Measurements from ENCODE around the gene PLPPR3. TPM values are rescaled to one million over a fixed set of nuclear protein-coding genes. Genes with fewer than 3 reads are reported as not detected.

Gene PLPPR3
- total RNA-seq, 1 experiment from 2014 or later: 57.9 TPM

- Histone ChIP-seq H2AK5ac (ENCODE audit: insufficient read length, low read length) (no peak within 1 kb of the TSS), H3K4me2 (ENCODE audit: insufficient read depth, insufficient read length, low read length) (no peak within 1 kb of the TSS), H4K8ac (replicated peaks; ENCODE audit: insufficient read length, low read depth, low read length) (no peak within 1 kb of the TSS), H3K14ac (ENCODE audit: insufficient read depth, low read length) (no peak within 1 kb of the TSS), H3K79me1 (ENCODE audit: insufficient read depth, low read depth, low read length, poor library complexity, severe bottlenecking) (no peaks in the 10 kb centered on the region), H2AFZ (ENCODE audit: low read length) (no peak within 1 kb of the TSS), H2BK20ac (ENCODE audit: low read depth, low read length, poor library complexity, severe bottlenecking) (no peak within 1 kb of the TSS), H2BK120ac (ENCODE audit: low read depth, low read length, poor library complexity, severe bottlenecking) (no peak within 1 kb of the TSS), H4K5ac (ENCODE audit: insufficient read length, low read depth, low read length) (no peak within 1 kb of the TSS), H4K91ac (ENCODE audit: insufficient read length, low read depth, low read length) (no peak within 1 kb of the TSS), H2BK5ac (ENCODE audit: insufficient read length, low read length) (no peak within 1 kb of the TSS), H3K9ac (ENCODE audit: extremely low read depth, insufficient read length, low read length) (no peak within 1 kb of the TSS), H2BK15ac (ENCODE audit: low read depth, low read length) (no peak within 1 kb of the TSS), H3K23ac (ENCODE audit: insufficient read length, low read depth, low read length) (no peak within 1 kb of the TSS), H3K23me2 (ENCODE audit: insufficient read length, low read depth, low read length, poor library complexity, severe bottlenecking) (peaks cover 2% of the 10 kb centered on the region), H3K4me1 (ENCODE audit: insufficient read depth, low read length) (no peaks in the 10 kb centered on the region), H4K20me1 (ENCODE audit: control insufficient read depth, insufficient read depth, insufficient read length) (no peaks in the 10 kb centered on the region), H3K79me2 (ENCODE audit: insufficient read depth, low read length) (no peaks in the 10 kb centered on the region), H3T11ph (ENCODE audit: low read length) (no peak within 1 kb of the TSS), H3K9me3 (ENCODE audit: control insufficient read depth, low read depth, low read length) (no peaks in the 10 kb centered on the region), H3K18ac (ENCODE audit: insufficient read length, low read depth, low read length) (no peak within 1 kb of the TSS), H2BK12ac (ENCODE audit: insufficient read length, low read depth, low read length) (no peak within 1 kb of the TSS), H3K27me3 (ENCODE audit: insufficient read depth, low read length) (peaks cover 3% of the 10 kb centered on the region; the same call in 1 of the 2 replicates), H3K56ac (ENCODE audit: insufficient read length, low read depth, low read length) (no peak within 1 kb of the TSS), H3K27ac (ENCODE audit: insufficient read length, low read depth, low read length) (no peak within 1 kb of the TSS), H3K4ac (ENCODE audit: low read depth, low read length) (no peak within 1 kb of the TSS)
- DNase-seq: no peak
- TF ChIP-seq, protein P1, sequence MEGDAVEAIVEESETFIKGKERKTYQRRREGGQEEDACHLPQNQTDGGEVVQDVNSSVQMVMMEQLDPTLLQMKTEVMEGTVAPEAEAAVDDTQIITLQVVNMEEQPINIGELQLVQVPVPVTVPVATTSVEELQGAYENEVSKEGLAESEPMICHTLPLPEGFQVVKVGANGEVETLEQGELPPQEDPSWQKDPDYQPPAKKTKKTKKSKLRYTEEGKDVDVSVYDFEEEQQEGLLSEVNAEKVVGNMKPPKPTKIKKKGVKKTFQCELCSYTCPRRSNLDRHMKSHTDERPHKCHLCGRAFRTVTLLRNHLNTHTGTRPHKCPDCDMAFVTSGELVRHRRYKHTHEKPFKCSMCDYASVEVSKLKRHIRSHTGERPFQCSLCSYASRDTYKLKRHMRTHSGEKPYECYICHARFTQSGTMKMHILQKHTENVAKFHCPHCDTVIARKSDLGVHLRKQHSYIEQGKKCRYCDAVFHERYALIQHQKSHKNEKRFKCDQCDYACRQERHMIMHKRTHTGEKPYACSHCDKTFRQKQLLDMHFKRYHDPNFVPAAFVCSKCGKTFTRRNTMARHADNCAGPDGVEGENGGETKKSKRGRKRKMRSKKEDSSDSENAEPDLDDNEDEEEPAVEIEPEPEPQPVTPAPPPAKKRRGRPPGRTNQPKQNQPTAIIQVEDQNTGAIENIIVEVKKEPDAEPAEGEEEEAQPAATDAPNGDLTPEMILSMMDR (conservative IDR thresholded peaks at IDR 0.05): no peak
- Mint-ChIP-seq H3K27me3 (ENCODE audit: low read depth) (peaks cover 47% of the 10 kb centered on the region), H3K27ac (no peak within 1 kb of the TSS; a peak in 1 of 7 replicates), H3K9me3 (peaks cover 0 to 4% of the 10 kb centered on the region in 2 experiments; a peak in 3 of 5 replicates), H3K4me1 (peaks cover under 1 to 5% of the 10 kb centered on the region in 2 experiments; a peak in 2 of 4 replicates), H3K4me3 (no peak within 1 kb of the TSS; a peak in 1 of 5 replicates), H3K36me3 (ENCODE audit: insufficient read depth in 1 of 3, low read depth in 3 of 3) (no peaks in the 10 kb centered on the region; a peak in 1 of 7 replicates)
- no CpG with 5 or more reads among the region's 24 CpGs for WGBS (ENCODE audit: extremely low coverage, insufficient read length, low lambda C conversion rate)
These were observed 18.9 kb upstream of the PLPPR3 start, which contains the start of gene PRTN3 for GRCh38 chr19:840519-841206. PRTN3 (plus strand) TSS chr19:840999; CDS start chr19:841009, 10 bp downstream.

Data from H9 (cell line).